H1 (cell line): Measurements from ENCODE around the gene PPAN. TPM values are rescaled to one million over a fixed set of nuclear protein-coding genes. Genes with fewer than 3 reads are reported as not detected.

ENCODE experiments used
- CTCF ChIA-PET: fragments of 300-600 bp; sonication (Branson Sonifier 250); formaldehyde crosslinking; loops from one replicate; lab custom pipeline; 2021; ENCODE audit not compliant: partially characterized antibody; lab: Charles Lee
- POLR2A ChIA-PET: fragments of 300-600 bp; sonication (Branson Sonifier 250); formaldehyde crosslinking; loops from one replicate; lab custom pipeline; 2021; ENCODE audit warnings: inconsistent platforms; ENCODE audit not compliant: partially characterized antibody; lab: Charles Lee
- DNase-seq, 2 experiments: peaks; one replicate each; pipeline versions ENCODE4 v3.0.0 to v3.0.0-alpha.2; 2010 to 2022; ENCODE audit warnings: low spot score in 2 of 2, low read depth in 1 of 2, mixed read lengths in 1 of 2
- FAIRE-seq: peaks from 2 replicates; lab custom pipeline; 2011; peaks lifted over from hg19 to GRCh38; lab: Jason Lieb, UNC
- H2AFZ ChIP-seq: 2 replicates; pipeline ENCODE4 v1.8.1; 2012; ENCODE audit warnings: low read length, inconsistent platforms
- H2AK5ac ChIP-seq: 2 replicates; pipeline ENCODE4 v1.6.1; 2013; ENCODE audit warnings: low read depth, low read length
- H2BK120ac ChIP-seq: replicated peaks from 2 replicates; pipeline ENCODE3; 2013; ENCODE audit warnings: low read depth, low read length, inconsistent platforms
- H2BK12ac ChIP-seq: 2 replicates; pipeline ENCODE4 v1.6.1; 2013; ENCODE audit warnings: low read depth, low read length
- H2BK15ac ChIP-seq: 2 replicates; pipeline ENCODE4 v1.6.1; 2013; ENCODE audit warnings: low read length
- H2BK20ac ChIP-seq: 2 replicates; pipeline ENCODE4 v1.6.1; 2013; ENCODE audit warnings: low read length
- H2BK5ac ChIP-seq: 2 replicates; pipeline ENCODE4 v1.6.1; 2013; ENCODE audit warnings: low read depth, low read length
- H3K14ac ChIP-seq: 2 replicates; pipeline ENCODE4 v1.6.1; 2013; ENCODE audit warnings: inconsistent platforms; ENCODE audit not compliant: insufficient read length
- H3K18ac ChIP-seq: 2 replicates; pipeline ENCODE4 v1.6.1; 2013; ENCODE audit warnings: low read length; ENCODE audit errors: extremely low read depth
- H3K23ac ChIP-seq: 2 replicates; pipeline ENCODE4 v1.6.1; 2013; ENCODE audit warnings: inconsistent platforms; ENCODE audit not compliant: insufficient read length
- H3K23me2 ChIP-seq: 2 replicates; pipeline ENCODE4 v1.6.1; 2013; ENCODE audit warnings: low read depth, low read length
- H3K27ac ChIP-seq: 2 replicates; pipeline ENCODE4 v1.6.1; 2011; ENCODE audit warnings: low read depth, low read length, inconsistent platforms
- H3K27me3 ChIP-seq, 4 experiments: replicated peaks in 1 of 4; 1 replicate in 1 of 4; 2 replicates in 3 of 4; pipeline versions ENCODE4 v1.6.1 to v1.8.1; 2011 to 2013; ENCODE audit warnings: low read length in 3 of 4, mild to moderate bottlenecking in 3 of 4, inconsistent platforms in 2 of 4, mixed read lengths in 2 of 4, moderate library complexity in 1 of 4; ENCODE audit not compliant: control insufficient read depth in 3 of 4, insufficient read depth in 3 of 4; ENCODE audit errors: extremely low read depth in 1 of 4
- H3K36me3 ChIP-seq, 4 experiments: 2 replicates each; pipeline versions ENCODE4 v1.6.1 to v1.8.1; 2011 to 2013; ENCODE audit warnings: mild to moderate bottlenecking in 4 of 4, low read length in 3 of 4, moderate library complexity in 2 of 4, control low read depth in 1 of 4, inconsistent platforms in 1 of 4; ENCODE audit not compliant: insufficient read depth in 4 of 4, control insufficient read depth in 2 of 4
- H3K4ac ChIP-seq: replicated peaks from 2 replicates; pipeline ENCODE3; 2013; ENCODE audit warnings: low read length, low read depth, mixed read lengths, inconsistent platforms; ENCODE audit not compliant: insufficient read length
- H3K4me1 ChIP-seq, 4 experiments: replicated peaks in 1 of 4; 1 replicate in 1 of 4; 2 replicates in 3 of 4; pipeline versions ENCODE4 v1.6.1 to v1.8.1; 2011 to 2013; ENCODE audit warnings: low read length in 3 of 4, inconsistent platforms in 2 of 4, mixed read lengths in 1 of 4; ENCODE audit not compliant: insufficient read depth in 4 of 4, control insufficient read depth in 3 of 4
- H3K4me2 ChIP-seq, 2 experiments: 2 replicates each; pipeline versions ENCODE4 v1.6.1 to v1.8.1; 2011 to 2013; ENCODE audit warnings: low read depth in 2 of 2, low read length in 2 of 2, control low read depth in 1 of 2, inconsistent platforms in 1 of 2, mild to moderate bottlenecking in 1 of 2; ENCODE audit not compliant: insufficient read depth in 1 of 2
- H3K4me3 ChIP-seq, 4 experiments: fragments of 200-600, 300-600 bp in 1 of 4; sonication (generic), shearing (Covaris generic), sonication (Bioruptor Twin) in 1 of 4; 2 replicates each; pipeline versions ENCODE4 v1.5.1 to v1.8.1; 2011 to 2016; ENCODE audit warnings: low read length in 4 of 4, low read depth in 3 of 4, control low read depth in 2 of 4, inconsistent platforms in 2 of 4, mild to moderate bottlenecking in 2 of 4, mixed read lengths in 1 of 4, moderate library complexity in 1 of 4; ENCODE audit not compliant: insufficient read depth in 2 of 4; ENCODE audit errors: extremely low read depth in 1 of 4
- H3K56ac ChIP-seq: replicated peaks from 2 replicates; pipeline ENCODE3; 2013; ENCODE audit warnings: low read depth, mild to moderate bottlenecking, mixed read lengths, low read length, inconsistent platforms; ENCODE audit not compliant: insufficient read length
- H3K79me1 ChIP-seq: 2 replicates; pipeline ENCODE4 v1.6.1; 2013; ENCODE audit warnings: low read depth, low read length, control low read depth
- H3K79me2 ChIP-seq, 2 experiments: 2 replicates each; pipeline versions ENCODE4 v1.6.1 to v1.8.1; 2012 to 2013; ENCODE audit warnings: low read length in 2 of 2, mild to moderate bottlenecking in 2 of 2, inconsistent platforms in 1 of 2; ENCODE audit not compliant: insufficient read depth in 2 of 2, control insufficient read depth in 1 of 2
- H3K9ac ChIP-seq, 4 experiments: replicated peaks in 1 of 4; 1 replicate in 1 of 4; 2 replicates in 3 of 4; pipeline versions ENCODE4 v1.6.1 to v1.8.1; 2011 to 2013; ENCODE audit warnings: low read depth in 3 of 4, low read length in 3 of 4, control low read depth in 2 of 4, mild to moderate bottlenecking in 2 of 4, moderate library complexity in 2 of 4, inconsistent platforms in 1 of 4; ENCODE audit errors: extremely low read depth in 1 of 4
- H3K9me3 ChIP-seq, 2 experiments: 2 replicates each; pipeline versions ENCODE4 v1.6.1 to v1.8.1; 2012 to 2013; ENCODE audit warnings: mild to moderate bottlenecking in 2 of 2, moderate library complexity in 2 of 2, control low read depth in 1 of 2, inconsistent platforms in 1 of 2, low read depth in 1 of 2, low read length in 1 of 2, mixed read lengths in 1 of 2; ENCODE audit not compliant: insufficient read depth in 2 of 2
- H4K20me1 ChIP-seq, 2 experiments: replicated peaks in 1 of 2; 2 replicates each; pipeline versions ENCODE3 to v1.8.1; 2011 to 2013; ENCODE audit warnings: inconsistent platforms in 2 of 2, low read length in 2 of 2, mild to moderate bottlenecking in 1 of 2; ENCODE audit not compliant: insufficient read depth in 2 of 2, control insufficient read depth in 1 of 2
- H4K5ac ChIP-seq: 2 replicates; pipeline ENCODE4 v1.6.1; 2013; ENCODE audit warnings: low read length, low read depth, mixed read lengths, inconsistent platforms; ENCODE audit not compliant: insufficient read length
- H4K8ac ChIP-seq: 2 replicates; pipeline ENCODE4 v1.8.0; 2013; ENCODE audit warnings: mild to moderate bottlenecking, moderate library complexity, low read length, inconsistent platforms; ENCODE audit not compliant: insufficient read depth; ENCODE audit errors: extremely low read depth
- H4K91ac ChIP-seq: replicated peaks from 2 replicates; pipeline ENCODE3; 2013; ENCODE audit warnings: low read length, mixed read lengths, inconsistent platforms; ENCODE audit not compliant: insufficient read length
- EGR1 ChIP-seq: IDR thresholded peaks from 2 replicates; pipeline ENCODE4 v1.6.1; 2011; ENCODE audit warnings: low read depth, low read length, borderline replicate concordance
- HDAC2 ChIP-seq, 2 experiments: fragments of 300-600 bp in 1 of 2; sonication (generic) in 1 of 2; IDR thresholded peaks; 2 replicates each; pipeline ENCODE4 v1.6.1; 2011 to 2012; ENCODE audit warnings: low read depth in 2 of 2, low read length in 2 of 2, mild to moderate bottlenecking in 2 of 2, moderate library complexity in 2 of 2, borderline replicate concordance in 1 of 2, inconsistent platforms in 1 of 2
- WGBS, 2 experiments: shearing (Covaris generic) in 1 of 2; methylation state at CpG; one replicate each; pipeline versions ENCODE4 v1.1.6 to v1.1.7; 2013 to 2015; ENCODE audit warnings: low lambda C conversion rate in 2 of 2, mixed read lengths in 2 of 2, inconsistent platforms in 1 of 2, low coverage in 1 of 2, missing lambda C conversion rate in 1 of 2; ENCODE audit not compliant: insufficient replicate concordance in 2 of 2, insufficient coverage in 1 of 2, insufficient read length in 1 of 2; ENCODE audit errors: extremely low coverage in 1 of 2, missing lambda C conversion rate in 1 of 2; 5-methylcytosine and 5-hydroxymethylcytosine counted together
- polyA plus RNA-seq, 7 experiments: library from polyadenylated mRNA; depleted of rRNA in 3 of 7; stranded (reverse) in 5 of 7; unstranded in 2 of 7; fragments of >200 nt in 5 of 7; fragments of 200-250 nt in 2 of 7; gene quantifications; 1 replicate in 5 of 7; 2 replicates in 1 of 7; 4 replicates in 1 of 7; pipeline versions ENCODE4 v1.2.1 to v1.2.3, GENCODE V29; 2011 to 2013; ENCODE audit warnings: missing spikeins in 2 of 7, mixed read lengths in 2 of 7
- total RNA-seq: library from RNA; stranded (reverse); fragmentation: NEBNext Ultra II Directional; extraction: Animal tissue kit (Norgen Biotek cat#: 25700); gene quantifications from 2 replicates; pipeline ENCODE4 v1.2.1, GENCODE V29; 2021

The PPAN gene
- total and polyA plus RNA-seq, 2 of the 8 experiments (the other 6 are each of a cell fraction or from before 2014, with no cell fraction given) = 48.8 to 74.4 TPM

- peaks cover 0 to 2% (median 0%) of the 10 kb centered on the region in 4 experiments; a peak in 1 of 7 replicates for H3K27me3 ChIP-seq
- no peaks in the 10 kb centered on the region for H3K79me1 ChIP-seq
- no peak overlapping the region for H3K9ac ChIP-seq
- no peak overlapping the region for H3K4me3 ChIP-seq
- no peak overlapping the region for H3K4ac ChIP-seq
- H3K4me2 ChIP-seq = no peak overlapping the region
- H4K20me1 ChIP-seq = no peaks in the 10 kb centered on the region
- no peak overlapping the region for H4K5ac ChIP-seq
- H3K4me1 ChIP-seq = peaks cover 0 to under 1% (median 0%) of the 10 kb centered on the region in 4 experiments; a peak in 1 of 7 replicates
- no peaks in the 10 kb centered on the region for H3K36me3 ChIP-seq
- no peak overlapping the region for H4K91ac ChIP-seq
- H2AFZ ChIP-seq = no peak overlapping the region
- FAIRE-seq (no peak), DNase-seq (no peak)
- no peak overlapping the region for H2BK20ac ChIP-seq
- no peak overlapping the region for H4K8ac ChIP-seq
- H3K14ac ChIP-seq = no peak overlapping the region
- H2BK120ac ChIP-seq = no peak overlapping the region
- H2AK5ac ChIP-seq = no peak overlapping the region
- WGBS, 2 experiments = 70 to 100% methylated on average over 2 to 6 of the region's 6 CpGs
- TF ChIP-seq HDAC2 (IDR thresholded peaks at IDR 0.05; ENCODE audit: borderline replicate concordance in 1 of 2, low read depth in 2 of 2, low read length in 2 of 2) (no peak), EGR1 (no peak)
- H3K27ac ChIP-seq = no peak overlapping the region
- H2BK12ac ChIP-seq = no peak overlapping the region
- H3K23ac ChIP-seq = no peak overlapping the region
- H2BK15ac ChIP-seq = no peak overlapping the region
- ChIA-PET POLR2A (interaction anchor here (0.6 to 0.7 kb wide), 3 partner anchors 31 to 186 kb away, joined by 3 read pairs; no protein-coding TSS in a partner anchor), CTCF (interaction anchor here (1.4 kb wide), 1 partner anchor 22 kb away, joined by 3 read pairs; no protein-coding TSS in a partner anchor)
- H2BK5ac ChIP-seq = no peak overlapping the region
- peaks cover 10 to 12% of the 10 kb centered on the region in 2 experiments for H3K9me3 ChIP-seq
- H3K56ac ChIP-seq = no peak overlapping the region
- no peak overlapping the region for H3K18ac ChIP-seq
- H3K23me2 ChIP-seq = no peaks in the 10 kb centered on the region
- no peaks in the 10 kb centered on the region for H3K79me2 ChIP-seq
These were observed 29.6 kb upstream of the PPAN start for GRCh38 chr19:10076535-10076934.
